NT2/D1 (cell line): ENCODE measurements around the gene TIMD4.

ENCODE experiments used
- SUZ12 ChIP-seq: IDR thresholded peaks from 2 replicates; pipeline ENCODE4 v1.6.1; 2011; ENCODE audit not compliant: insufficient read length, insufficient read depth; ENCODE audit errors: extremely low read depth
- YY1 ChIP-seq: IDR thresholded peaks from 2 replicates; pipeline ENCODE4 v1.6.1; 2011; ENCODE audit not compliant: insufficient read length, insufficient read depth
- ZNF274 ChIP-seq: IDR thresholded peaks from 2 replicates; pipeline ENCODE4 v1.6.1; 2011; ENCODE audit warnings: mild to moderate bottlenecking, low read depth, low read length

- TF ChIP-seq ZNF274 (no peak), YY1 (no peak), SUZ12 (no peak)
Observed at GRCh38 chr5:156936972-156937371, 26.1 kb downstream of the TIMD4 start.
